SK-N-DZ (cell line): ENCODE results near the gene ZC3H7B. TPM values are rescaled to one million over a fixed set of nuclear protein-coding genes. Genes with fewer than 3 reads are reported as not detected.
"Not testable (repeated sequence)": the region's sequence is repeated elsewhere in the genome, so short reads cannot be mapped to it uniquely, and the experiment has no call there.

Experiments
- DNase-seq: peaks from one replicate; pipeline ENCODE4 v3.0.0-alpha.2; 2015; ENCODE audit warnings: low spot score
- polyA plus RNA-seq, 2 experiments: library from polyadenylated mRNA; depleted of rRNA; stranded (reverse); fragments of >200 nt; gene quantifications; 2 replicates each; pipeline ENCODE4 v1.2.3, GENCODE V29; 2014

The ZC3H7B gene, protein sequence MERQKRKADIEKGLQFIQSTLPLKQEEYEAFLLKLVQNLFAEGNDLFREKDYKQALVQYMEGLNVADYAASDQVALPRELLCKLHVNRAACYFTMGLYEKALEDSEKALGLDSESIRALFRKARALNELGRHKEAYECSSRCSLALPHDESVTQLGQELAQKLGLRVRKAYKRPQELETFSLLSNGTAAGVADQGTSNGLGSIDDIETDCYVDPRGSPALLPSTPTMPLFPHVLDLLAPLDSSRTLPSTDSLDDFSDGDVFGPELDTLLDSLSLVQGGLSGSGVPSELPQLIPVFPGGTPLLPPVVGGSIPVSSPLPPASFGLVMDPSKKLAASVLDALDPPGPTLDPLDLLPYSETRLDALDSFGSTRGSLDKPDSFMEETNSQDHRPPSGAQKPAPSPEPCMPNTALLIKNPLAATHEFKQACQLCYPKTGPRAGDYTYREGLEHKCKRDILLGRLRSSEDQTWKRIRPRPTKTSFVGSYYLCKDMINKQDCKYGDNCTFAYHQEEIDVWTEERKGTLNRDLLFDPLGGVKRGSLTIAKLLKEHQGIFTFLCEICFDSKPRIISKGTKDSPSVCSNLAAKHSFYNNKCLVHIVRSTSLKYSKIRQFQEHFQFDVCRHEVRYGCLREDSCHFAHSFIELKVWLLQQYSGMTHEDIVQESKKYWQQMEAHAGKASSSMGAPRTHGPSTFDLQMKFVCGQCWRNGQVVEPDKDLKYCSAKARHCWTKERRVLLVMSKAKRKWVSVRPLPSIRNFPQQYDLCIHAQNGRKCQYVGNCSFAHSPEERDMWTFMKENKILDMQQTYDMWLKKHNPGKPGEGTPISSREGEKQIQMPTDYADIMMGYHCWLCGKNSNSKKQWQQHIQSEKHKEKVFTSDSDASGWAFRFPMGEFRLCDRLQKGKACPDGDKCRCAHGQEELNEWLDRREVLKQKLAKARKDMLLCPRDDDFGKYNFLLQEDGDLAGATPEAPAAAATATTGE
- polyA plus RNA-seq (2014; cell fraction: cytosol; rRNA removed) = 41.9 and 43.2 TPM in 2 replicates
- 46.3 and 53.1 TPM in 2 replicates for polyA plus RNA-seq (2014; cell fraction: nucleus; rRNA removed)

DNA sequence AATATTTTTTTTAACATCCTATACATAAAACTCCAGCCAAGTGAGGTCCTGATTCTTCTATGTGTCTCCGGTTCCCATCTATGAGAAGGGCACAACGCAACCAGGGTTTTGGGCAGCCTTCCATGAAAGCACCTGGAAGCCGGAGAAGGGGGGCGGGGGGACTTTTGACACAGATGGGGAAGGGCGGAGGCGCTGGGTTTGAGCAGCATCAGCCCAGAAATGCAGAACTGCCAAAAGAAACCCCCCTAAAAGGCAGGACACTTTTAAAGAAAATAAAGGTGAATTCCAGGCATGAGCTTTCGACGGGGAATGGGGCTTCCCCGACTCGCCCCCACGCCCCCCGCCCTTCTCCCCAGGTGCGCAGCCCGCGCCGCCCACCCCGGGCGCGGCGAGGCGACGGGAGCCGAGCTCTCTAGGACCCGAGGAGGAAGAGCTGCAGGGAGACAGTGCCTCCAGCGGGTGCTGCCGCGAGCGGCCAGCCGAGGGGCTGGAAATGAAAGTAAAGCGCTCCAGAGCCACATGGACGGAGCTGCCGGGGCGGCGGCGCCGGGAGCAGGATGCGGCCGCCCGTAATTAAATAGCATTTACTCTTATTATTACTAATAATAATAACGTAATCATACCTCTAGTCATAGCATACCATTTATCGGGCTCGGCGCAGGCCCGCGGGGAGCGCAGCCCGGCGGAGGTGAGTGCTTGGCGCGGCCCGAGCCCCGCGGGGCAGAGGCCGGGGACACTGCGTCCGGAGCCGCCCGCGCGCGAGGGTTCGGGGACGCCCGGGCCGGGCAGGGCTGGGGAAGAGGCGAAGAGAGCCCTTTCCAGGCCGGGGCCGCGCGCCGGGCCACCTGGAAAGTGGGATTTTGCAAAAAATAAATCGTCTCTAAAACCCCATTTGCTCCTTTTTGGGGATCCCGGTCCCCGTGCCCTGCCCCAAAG, at the start of gene ZC3H7B:
Gene ZC3H7B (plus strand): TSS at position 441 of the 936 bp plus-strand sequence. CDS start 19,136 bp downstream, outside the sequence.
- DNase-seq = peak; percentile 83

DNA sequence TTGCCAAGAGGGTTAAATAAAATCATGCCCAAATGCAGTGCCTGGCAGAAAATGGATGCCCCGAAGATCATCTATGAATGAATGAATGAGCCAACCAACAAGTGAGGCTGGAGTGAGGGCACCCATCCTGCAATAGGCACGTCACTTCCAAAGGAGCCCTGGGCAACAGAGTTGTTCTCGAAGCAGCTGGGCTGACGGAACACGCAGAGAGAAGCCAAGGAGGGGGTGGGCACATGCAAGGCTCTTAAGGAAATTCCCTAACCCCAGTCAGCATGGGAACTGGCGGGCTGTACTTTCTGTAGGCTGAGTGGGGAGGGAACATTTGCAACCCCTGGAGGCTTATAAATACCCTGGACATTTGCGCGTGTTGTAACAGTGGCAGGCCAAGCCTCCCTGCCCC, 49.0 kb upstream of the ZC3H7B start:
- no peak for DNase-seq

DNA sequence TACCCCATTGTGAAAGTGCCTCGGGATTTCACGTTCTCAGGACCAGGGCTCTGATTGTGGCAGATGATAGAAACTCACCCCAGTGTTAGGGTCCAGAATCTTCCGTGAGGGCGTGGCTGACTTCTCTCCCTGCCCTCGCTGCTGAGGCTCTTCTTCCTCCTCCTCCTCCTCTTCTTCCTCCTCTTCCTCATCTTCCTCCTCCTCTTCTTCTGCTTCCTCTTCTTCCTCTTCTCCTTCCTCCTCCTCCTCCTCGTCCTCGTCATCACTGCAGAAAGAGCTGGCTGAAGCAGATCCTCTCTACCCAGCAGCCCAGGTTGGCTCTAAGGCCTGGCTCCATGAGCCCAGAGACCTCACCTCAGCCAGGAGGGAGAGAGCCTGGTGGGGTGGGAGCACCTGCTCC, 47.1 kb upstream of the ZC3H7B start:
- DNase-seq = no peak

DNA sequence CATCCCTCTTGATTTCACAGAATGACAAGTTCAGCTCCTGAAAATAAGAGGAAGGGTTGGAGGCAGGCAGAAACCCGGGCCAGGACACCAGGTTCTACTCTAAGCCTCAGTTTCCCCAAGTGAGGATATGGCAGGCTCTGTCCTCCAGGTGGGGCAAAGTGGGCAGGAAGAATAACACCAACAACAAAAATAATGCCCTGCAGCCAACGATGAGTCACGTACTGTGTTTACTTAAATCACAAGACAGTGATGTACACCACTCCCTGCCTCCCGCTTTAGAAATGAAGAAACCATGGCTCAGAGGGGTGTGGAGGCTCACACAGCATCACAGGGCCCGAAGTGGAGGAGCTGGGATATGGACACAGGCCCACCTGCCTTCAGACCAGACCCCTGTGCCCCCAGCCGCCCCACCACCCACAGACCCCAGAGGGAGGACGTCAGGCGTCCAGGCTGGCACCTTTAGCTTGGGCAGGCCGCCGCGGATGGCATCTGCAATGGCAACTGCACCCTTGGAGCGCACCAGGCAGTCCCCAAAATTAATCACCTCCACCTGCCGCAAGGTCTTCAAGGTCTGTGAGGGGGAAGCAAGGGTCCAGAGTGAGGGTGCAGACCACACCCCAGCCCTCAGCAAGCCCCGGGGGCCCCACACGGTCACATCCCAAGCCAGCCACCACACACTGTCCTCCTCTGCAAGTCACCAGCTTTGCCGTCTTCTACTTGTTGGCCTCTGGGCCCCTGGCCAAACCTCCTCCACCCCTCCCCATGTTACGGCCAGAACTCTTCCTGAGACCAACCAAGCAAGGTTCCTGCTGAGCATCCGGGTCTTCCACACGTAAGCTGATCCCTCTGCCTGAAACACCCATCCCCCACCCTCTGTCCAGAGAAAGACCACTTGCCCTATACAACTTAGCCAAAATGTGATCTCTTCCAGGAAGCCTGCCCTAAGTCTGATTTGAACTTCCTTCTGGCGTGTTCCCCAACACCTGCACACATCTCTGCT, 44.8 kb upstream of the ZC3H7B start:
- no peak for DNase-seq

DNA sequence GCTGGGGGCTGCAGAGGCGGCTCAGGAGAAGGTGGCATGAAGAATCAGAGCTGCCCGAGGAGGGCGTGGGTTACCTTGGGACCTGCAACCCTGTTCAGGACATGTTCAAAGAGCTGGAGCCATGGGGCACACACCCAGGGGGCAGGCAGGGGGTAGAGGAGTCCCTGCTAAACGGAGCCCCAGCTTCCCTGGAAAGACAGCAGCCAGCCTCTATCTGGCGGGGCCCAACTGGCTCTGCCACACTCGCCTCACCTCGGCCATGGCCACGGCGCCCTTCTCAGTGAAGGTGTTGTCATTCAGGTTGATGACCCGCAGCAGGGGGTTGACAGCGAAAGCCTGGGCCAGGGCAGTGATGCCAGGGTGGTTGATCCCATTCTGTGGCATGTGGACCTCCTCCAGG, 43.6 kb upstream of the ZC3H7B start:
- DNase-seq = no peak

DNA sequence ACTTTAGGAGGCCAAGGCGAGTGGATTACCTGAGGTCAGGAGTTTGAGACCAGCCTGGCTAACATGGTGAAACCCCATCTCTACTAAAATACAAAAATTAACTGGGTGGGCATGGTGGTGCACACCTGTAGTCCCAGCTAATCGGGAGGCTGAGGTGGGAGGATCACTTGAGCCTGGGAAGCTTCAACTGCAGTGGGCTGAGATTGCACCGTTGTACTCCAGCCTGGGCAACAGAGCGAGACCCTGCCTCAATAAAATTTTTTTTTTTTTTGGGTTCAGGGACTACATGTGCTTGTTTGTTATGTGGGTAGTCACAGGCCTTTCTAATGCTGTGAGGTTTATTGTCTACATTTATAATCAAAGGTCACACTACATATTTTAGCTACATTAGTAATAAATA, 41.6 kb upstream of the ZC3H7B start:
- DNase-seq = not testable (repeated sequence)

DNA sequence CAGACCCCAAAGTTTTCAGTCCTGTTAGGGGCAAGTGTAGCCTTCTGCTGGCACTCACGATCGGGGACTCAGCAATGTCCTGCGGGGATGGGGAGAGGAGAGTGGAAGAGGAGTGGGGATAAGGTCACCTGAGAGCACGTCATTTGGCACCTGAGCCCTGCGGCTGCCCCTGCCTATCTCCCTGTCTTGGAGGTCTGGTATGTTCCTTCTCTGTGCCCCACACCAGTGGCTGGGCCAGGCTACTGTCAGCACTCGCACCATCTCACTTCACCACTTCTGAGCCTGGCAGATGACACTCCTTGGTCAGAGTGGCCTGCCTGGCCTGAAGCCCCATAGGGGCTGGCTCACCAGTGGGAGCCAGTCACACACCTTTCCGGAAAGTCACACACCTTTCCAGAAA, 40.5 kb upstream of the ZC3H7B start:
- no peak for DNase-seq

DNA sequence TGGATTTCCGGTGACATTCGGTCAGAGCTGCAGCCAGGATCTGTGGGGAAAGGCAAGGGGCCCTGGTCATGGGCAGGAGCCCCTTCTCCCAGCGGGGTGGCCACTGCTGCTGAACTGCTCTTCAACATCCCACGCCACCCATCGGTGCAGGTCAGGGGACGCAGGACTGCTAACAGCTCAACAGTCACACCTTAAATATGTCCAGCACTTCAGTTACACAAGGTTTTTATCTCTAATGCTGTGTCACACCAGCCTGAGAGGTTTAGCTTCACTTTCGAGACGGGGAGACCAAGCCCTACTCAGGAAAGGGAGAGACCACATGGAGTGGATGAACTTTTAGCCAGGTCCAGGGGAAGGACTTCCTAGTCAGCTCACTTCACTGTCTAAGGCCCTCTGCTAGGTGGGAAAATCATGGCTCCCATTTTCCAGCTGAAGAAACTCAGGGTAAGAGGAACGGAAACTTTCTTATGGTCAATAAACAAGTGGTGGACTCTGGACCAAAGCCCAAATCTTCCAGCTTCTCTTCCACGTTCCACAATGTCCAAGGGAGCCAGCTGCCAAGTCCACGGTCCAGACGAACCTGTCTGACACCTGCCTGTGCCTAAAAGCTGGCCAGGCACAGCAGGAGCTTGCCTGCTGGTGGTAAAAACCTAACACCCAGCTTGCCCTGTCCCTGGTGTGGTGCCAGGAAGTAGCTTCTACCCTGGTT, 39.6 kb upstream of the ZC3H7B start:
- DNase-seq = no peak

DNA sequence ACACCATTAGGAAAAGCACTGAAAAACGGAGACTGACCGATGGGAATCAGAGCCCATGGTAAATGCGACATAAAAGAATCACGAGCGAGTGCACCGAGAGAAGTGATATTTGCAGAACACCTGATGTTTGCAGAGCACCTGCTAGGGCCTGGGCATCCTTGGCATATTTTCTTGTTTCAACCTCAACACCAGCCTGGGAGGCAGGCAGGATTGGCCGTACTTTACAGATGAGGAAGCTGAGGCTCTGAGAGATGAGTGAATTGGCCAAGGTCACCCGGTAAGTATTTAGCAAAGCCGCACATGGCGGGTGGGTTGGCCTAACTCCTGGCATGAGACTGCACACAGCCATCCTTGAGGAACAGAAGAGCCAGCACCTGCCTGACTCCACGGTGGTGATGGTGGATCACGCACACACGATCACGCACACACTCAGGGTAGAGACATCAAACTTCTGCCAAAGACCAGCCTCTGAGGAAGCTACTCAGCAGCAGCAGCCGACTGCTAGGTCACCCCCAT, 39.0 kb upstream of the ZC3H7B start:
- DNase-seq = no peak

DNA sequence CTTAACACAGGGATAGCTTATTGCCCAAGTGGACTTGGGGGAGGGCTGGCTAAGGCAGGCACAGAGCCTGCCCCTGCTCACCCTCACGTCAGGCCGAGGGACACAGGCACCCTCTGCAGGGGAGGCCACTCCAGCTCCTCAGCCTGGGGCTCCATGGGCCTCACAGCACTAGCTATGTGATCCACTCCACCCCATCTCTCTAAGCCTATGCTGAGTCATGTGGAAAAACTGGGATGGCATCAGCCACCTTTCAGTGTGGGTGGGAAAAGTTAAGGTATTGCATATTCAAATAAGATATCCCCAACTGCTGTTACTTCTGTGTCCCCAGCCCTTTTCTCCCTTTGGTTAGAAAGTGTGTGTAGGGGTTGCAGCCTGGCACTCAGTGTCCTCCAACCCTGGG, 37.6 kb upstream of the ZC3H7B start:
- no peak for DNase-seq

DNA sequence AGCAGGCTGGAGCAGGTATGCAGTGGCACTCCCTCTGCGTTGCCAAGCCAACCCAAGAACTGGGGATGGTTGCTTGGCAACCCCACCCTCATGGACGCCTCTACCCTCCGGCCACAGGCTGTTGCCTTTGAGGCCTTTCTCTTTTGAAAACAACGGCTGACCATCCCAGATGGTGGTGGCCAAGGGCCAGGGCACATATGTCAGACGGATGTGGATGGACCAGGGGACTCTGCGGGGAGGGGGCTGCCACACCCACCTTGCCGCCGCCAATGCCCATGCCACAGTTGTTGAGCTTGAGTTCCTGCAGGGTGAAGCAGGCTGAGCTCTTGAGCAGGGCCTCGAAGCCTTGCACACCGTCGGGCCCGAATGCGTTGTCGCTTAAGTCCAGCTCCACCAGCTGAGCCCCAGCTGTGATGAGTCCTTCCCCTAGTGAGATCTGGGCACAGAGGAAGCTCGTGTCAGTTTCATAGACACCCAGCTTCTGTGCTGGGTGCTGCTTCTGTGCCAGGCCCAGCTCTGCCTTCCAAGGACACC, 36.9 kb upstream of the ZC3H7B start:
- no peak for DNase-seq

DNA sequence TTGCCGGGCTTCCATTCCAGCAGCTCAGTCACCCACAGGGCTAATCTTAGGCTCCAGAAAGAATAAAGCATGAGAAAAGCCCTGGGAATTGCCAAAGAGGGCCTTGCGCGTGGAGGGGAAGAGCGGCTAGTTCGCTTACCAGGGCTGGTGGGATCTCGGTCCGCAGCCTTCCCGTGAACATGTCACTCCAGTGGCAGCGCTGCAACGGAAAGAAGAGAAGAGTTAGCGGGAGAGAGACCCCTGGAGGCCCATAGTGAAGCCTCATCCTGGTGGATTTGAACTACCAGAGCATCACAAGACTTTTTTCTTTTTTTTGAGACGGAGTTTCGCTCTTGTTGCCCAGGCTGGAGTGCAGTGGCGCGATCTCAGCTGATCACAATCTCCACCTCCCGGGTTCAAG, 33.4 kb upstream of the ZC3H7B start:
- DNase-seq = no peak

DNA sequence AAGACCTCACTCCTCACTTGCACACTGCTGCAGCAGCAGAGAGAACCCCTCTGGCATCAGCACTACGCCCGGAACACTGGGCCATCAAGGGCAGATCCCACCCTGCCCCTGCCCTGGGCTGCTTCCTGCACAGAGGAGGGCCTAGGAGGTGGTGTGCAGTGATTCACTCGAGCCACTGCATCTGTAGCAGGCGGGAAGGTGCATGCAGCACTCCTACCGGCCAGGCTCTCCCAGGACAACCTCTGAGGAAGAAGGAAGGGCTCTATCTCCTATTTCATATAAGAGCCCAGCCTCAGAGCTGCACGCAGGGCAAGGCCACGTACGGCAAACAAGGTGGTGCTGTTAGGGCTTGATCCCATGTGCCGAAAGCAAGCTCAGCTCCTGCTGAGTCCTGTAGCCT, 29.5 kb upstream of the ZC3H7B start:
- DNase-seq = no peak

DNA sequence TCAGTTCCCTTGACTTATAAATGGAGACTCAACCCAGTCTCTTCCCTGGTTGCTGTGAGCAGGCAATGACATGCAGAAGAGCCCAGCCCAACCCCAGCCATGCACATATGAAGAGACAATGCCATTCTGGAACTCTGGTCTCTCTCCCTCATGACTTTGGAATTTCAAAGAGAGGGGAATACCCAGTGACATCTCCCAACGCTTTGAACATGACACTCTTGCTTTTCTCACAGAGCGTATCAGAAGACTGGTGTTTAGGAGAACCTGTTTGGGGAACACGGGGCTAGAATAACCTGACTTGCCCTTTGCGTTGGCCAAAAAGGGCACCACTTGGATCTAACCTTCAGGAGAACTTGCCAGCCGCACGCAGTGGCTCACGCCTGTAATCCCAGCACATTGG, 28.2 kb upstream of the ZC3H7B start:
- no peak for DNase-seq

DNA sequence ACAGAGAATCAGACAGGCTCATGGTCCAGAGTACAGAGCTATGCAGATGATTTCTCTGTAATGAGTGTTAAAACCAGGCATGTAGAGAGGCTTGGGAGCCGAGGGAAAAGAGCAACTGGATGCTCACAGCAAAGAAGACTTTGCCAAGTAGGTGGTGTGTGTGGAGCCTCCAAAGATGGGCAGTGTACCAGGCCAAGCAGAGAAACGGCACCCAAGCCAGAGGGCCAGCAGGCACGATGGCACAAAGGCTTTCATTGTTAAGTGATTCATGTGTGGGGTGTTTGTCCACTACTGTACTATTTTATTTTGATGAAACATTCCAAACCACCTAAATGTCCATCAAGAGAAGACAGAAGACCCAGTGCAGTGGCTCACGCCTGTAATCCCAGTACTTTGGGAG, 26.5 kb upstream of the ZC3H7B start:
- DNase-seq = no peak

DNA sequence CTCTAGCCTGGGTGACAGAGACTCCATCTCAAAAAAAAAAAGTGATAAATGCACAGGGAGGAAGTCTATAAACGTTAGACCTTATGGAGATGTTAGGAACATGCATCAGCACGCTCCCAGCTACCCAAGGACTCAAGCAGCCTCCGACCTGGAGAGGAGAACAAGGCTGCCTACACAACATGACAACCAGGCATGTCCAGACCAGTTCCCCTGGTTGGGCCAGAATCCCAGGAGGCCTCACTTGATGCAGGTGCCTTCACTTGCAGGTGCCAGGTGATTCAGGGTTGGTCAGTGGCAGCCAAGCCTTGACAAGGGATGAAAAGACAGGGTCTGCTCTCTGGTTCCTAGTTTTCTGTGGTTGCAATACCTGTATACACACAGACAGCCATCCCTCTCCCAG, 21.3 kb upstream of the ZC3H7B start:
- no peak for DNase-seq

DNA sequence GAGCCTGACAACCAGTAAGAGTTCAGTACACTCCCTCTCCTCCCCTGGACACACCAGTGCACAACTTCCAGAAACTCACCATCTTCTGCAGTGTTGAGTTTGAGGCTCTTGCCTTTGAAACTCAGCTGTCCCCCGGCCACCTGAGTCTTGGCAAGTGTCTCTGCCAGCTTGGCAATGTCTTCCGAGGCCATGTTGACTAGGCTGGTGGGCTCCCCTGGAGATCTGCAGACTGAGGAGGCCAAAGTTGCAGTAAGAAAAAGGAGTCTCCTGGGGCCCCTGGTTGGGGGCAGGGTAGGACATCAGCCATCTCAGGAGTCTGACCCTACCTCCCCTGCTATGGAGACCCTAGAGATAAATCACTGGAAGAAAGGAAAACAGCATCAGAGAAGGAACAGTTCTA, 20.5 kb upstream of the ZC3H7B start:
- DNase-seq = no peak

DNA sequence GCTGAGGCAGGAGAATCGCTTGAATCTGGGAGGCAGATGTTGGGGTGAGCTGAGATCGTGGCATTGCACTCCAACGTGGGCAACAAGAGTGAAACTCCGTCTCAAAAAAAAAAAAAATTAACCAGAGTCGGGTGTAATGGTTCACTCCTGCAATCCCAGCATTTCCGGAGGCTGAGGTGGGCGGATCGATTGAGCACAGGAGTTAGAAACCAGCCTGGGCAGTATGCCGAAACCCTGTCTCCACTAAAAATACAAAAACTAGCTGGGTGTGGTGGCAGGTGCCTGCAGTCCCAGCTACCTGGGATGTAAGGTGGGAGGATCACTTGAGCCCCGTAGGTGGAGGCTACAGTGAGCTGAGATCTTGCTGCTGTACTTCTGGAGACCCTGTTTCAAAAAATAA, 16.9 kb upstream of the ZC3H7B start:
- no peak for DNase-seq

DNA sequence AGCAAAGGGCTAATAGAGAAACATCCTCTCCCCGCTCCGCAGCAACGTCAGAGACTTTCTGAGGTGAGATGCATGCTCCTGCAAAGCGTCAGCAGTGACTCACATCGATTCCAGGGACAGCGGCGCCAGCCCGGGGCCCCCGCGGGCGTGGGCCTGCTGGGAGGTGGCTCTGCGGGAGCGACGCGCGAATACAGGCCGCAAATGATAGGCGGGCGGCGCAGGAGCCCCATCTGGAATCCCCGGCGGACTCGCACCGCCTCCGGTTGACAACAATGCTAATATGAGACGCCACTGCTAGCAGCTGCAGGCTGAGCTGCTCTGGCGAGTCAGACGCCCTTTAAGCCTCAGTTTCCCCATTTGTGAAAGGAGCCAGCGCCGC, 15.9 kb upstream of the ZC3H7B start:
- DNase-seq = peak; percentile 50
